Osteocyte (in vitro differentiated cells): Measurements from ENCODE around the gene PDE4D. TPM values are rescaled to one million over a fixed set of nuclear protein-coding genes. Genes with fewer than 3 reads are reported as not detected.

Experiments used
- DNase-seq: peaks from one replicate; pipeline ENCODE4 v3.0.0; 2021; ENCODE audit warnings: mixed read lengths; ENCODE audit not compliant: unreplicated experiment; ENCODE audit errors: extremely low spot score
- H3K27ac Mint-ChIP-seq: one replicate; pipeline ENCODE4 v1.8.0; 2021; ENCODE audit warnings: mild to moderate bottlenecking, mixed read lengths; ENCODE audit not compliant: unreplicated experiment
- H3K27me3 Mint-ChIP-seq: one replicate; pipeline ENCODE4 v1.8.0; 2021; ENCODE audit warnings: mixed read lengths; ENCODE audit not compliant: unreplicated experiment
- H3K36me3 Mint-ChIP-seq: one replicate; pipeline ENCODE4 v1.8.0; 2021; ENCODE audit warnings: mixed read lengths; ENCODE audit not compliant: unreplicated experiment
- H3K4me1 Mint-ChIP-seq: one replicate; pipeline ENCODE4 v1.8.0; 2021; ENCODE audit warnings: mixed read lengths; ENCODE audit not compliant: unreplicated experiment
- H3K4me3 Mint-ChIP-seq: one replicate; pipeline ENCODE4 v1.8.0; 2021; ENCODE audit warnings: mild to moderate bottlenecking, moderate library complexity, mixed read lengths; ENCODE audit not compliant: unreplicated experiment
- H3K9me3 Mint-ChIP-seq: one replicate; pipeline ENCODE4 v1.8.0; 2021; ENCODE audit warnings: mixed read lengths; ENCODE audit not compliant: unreplicated experiment
- total RNA-seq: library from RNA; stranded (reverse); gene quantifications from 2 replicates; pipeline ENCODE4 v1.2.1, GENCODE V29; 2021
- TF ChIP-seq, protein P1 (sequence below): fragments of 200-600 bp; sonication (generic); IDR thresholded peaks from 2 replicates; pipeline ENCODE4 v1.5.0; 2021; ENCODE audit warnings: antibody characterized with exemption, mild to moderate bottlenecking, moderate library complexity

PDE4D gene
- total RNA-seq, 1 donor from 2014 or later, result 24.2 TPM

DNA sequence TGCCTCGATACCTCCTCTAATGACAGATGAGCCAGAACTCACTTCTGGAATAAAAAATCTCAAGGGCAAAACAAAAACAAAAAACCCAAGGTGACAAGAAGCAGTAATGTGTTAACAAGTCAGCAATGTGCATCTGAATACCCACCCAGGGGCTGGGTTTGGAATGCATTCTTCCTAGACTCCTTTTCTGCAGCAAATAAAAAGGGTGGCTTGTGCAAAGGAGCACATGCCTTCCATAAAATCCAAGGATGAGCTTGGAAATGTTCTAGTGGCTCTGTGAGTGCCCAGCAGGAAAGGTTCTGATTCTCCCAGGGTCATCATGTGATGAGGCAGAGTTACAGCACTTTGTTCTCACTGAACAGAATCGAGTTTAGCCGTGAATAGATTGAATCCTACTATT is 710.8 kb downstream of the PDE4D start:
- Mint-ChIP-seq H3K27ac (no peak overlapping the region), H3K4me1 (no peaks in the 10 kb centered on the region), H3K4me3 (no peak overlapping the region), H3K9me3 (no peaks in the 10 kb centered on the region), H3K27me3 (no peaks in the 10 kb centered on the region), H3K36me3 (peaks cover 11% of the 10 kb centered on the region)
- DNase-seq, result no peak
- TF ChIP-seq, protein P1, sequence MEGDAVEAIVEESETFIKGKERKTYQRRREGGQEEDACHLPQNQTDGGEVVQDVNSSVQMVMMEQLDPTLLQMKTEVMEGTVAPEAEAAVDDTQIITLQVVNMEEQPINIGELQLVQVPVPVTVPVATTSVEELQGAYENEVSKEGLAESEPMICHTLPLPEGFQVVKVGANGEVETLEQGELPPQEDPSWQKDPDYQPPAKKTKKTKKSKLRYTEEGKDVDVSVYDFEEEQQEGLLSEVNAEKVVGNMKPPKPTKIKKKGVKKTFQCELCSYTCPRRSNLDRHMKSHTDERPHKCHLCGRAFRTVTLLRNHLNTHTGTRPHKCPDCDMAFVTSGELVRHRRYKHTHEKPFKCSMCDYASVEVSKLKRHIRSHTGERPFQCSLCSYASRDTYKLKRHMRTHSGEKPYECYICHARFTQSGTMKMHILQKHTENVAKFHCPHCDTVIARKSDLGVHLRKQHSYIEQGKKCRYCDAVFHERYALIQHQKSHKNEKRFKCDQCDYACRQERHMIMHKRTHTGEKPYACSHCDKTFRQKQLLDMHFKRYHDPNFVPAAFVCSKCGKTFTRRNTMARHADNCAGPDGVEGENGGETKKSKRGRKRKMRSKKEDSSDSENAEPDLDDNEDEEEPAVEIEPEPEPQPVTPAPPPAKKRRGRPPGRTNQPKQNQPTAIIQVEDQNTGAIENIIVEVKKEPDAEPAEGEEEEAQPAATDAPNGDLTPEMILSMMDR, result no peak

DNA sequence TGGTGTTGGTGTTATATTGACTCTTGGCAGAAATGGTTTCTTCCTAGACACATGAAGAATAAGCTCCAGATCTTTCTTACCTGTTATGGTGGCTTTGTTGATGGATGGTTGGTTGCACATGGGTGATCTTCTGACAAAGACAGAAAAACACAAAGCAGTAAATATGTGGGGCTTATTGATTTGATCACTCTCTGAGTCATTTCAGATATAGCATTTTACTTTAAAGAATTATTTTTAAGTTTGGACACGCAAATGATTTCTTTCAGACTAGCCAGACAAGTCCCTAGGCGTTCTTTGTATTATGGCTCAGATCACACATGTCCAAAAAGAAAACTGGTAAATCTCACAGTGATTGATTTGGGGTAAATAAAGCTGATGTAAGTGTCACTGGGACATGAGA is 713.0 kb downstream of the PDE4D start:
- H3K4me1 Mint-ChIP-seq, result no peaks in the 10 kb centered on the region
- H3K4me3 Mint-ChIP-seq, result no peak overlapping the region
- no peak overlapping the region for H3K27ac Mint-ChIP-seq
- H3K27me3 Mint-ChIP-seq, result no peaks in the 10 kb centered on the region
- TF ChIP-seq, protein P1, result no peak
- DNase-seq, result no peak
- no peaks in the 10 kb centered on the region for H3K9me3 Mint-ChIP-seq
- H3K36me3 Mint-ChIP-seq, result peaks cover 14% of the 10 kb centered on the region

DNA sequence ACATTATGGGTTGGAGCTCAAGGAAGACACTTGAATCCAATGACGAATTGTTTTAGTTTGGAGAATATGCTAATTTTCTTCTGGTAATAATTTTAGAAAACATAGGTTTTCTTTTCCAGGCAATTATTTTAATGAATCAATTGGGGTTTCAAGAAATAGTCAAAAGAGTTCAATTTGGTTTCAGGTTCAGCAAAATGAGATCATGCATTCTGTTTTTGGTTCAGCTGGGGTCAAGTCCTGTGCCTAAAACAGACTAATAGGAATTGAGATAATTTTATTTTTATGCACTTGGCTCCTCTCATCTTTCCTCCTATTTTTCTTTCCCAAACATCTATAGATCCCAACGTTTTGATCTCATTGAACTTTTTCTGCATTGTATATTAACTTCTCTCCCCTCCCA is 713.8 kb downstream of the PDE4D start:
- Mint-ChIP-seq H3K27me3 (no peaks in the 10 kb centered on the region), H3K4me1 (no peaks in the 10 kb centered on the region), H3K9me3 (no peaks in the 10 kb centered on the region), H3K36me3 (peaks cover 14% of the 10 kb centered on the region), H3K4me3 (no peak overlapping the region), H3K27ac (no peak overlapping the region)
- TF ChIP-seq, protein P1, result no peak
- DNase-seq, result no peak

DNA sequence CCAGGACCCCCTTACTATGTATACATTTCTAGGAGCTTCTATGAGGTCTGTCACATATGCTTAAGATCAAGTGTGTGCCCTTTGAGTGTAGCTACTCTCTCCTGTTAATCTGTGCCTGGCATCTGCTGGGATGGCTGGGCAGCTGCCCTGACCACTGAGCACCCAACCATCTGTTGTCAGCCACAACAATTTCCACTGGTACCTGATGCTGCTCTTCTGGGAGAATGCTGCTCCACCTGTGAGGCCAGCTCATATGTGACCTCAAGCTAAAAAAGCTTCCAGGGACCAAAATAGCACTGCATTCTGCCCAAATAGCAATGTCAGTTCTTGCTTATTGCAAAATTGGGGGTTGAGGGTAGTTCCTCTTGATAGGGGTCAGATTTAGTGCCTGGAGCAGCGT is 715.0 kb downstream of the PDE4D start:
- no peaks in the 10 kb centered on the region for H3K27me3 Mint-ChIP-seq
- peaks cover 12% of the 10 kb centered on the region for H3K36me3 Mint-ChIP-seq
- H3K27ac Mint-ChIP-seq, result no peak overlapping the region
- no peak overlapping the region for H3K4me3 Mint-ChIP-seq
- DNase-seq, result no peak
- peaks cover 5% of the 10 kb centered on the region for H3K4me1 Mint-ChIP-seq
- TF ChIP-seq, protein P1, result no peak
- H3K9me3 Mint-ChIP-seq, result no peaks in the 10 kb centered on the region

DNA sequence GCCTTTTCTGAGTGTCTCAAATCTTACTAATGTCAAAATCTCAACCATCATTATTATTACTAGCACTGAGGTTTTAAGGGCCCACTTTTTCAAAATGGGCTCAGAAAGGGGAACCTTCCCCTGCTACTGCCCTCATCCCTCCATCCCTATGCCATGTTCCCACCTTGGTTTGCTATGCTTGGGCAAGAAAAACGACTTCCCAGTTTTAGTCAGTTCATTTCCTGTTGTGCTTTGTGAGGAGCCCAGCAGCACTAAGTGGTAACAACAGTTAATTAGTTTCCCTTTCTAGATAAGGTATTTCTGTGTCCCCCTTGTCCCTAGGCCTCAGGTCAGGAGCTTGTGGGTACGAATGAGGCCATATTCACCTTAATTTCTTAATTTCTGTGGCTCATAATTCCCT is 715.5 kb downstream of the PDE4D start:
- Mint-ChIP-seq H3K4me3 (no peak overlapping the region), H3K4me1 (peaks cover 5% of the 10 kb centered on the region), H3K27ac (no peak overlapping the region), H3K36me3 (peaks cover 12% of the 10 kb centered on the region), H3K27me3 (no peaks in the 10 kb centered on the region), H3K9me3 (no peaks in the 10 kb centered on the region)
- no peak for DNase-seq
- TF ChIP-seq, protein P1, result no peak
